NT2/D1 (cell line): Measurements from ENCODE around the gene GABRE.

ENCODE experiments used
- SUZ12 ChIP-seq: IDR thresholded peaks from 2 replicates; pipeline ENCODE4 v1.6.1; 2011; ENCODE audit not compliant: insufficient read length, insufficient read depth; ENCODE audit errors: extremely low read depth
- YY1 ChIP-seq: IDR thresholded peaks from 2 replicates; pipeline ENCODE4 v1.6.1; 2011; ENCODE audit not compliant: insufficient read length, insufficient read depth
- ZNF274 ChIP-seq: IDR thresholded peaks from 2 replicates; pipeline ENCODE4 v1.6.1; 2011; ENCODE audit warnings: mild to moderate bottlenecking, low read depth, low read length

- TF ChIP-seq YY1 (no peak), ZNF274 (no peak), SUZ12 (no peak)
These were observed 583 bp downstream of the GABRE start for GRCh38 chrX:151973851-151974335.
